T-helper 2 cell treated with Interferon-gamma antibody and Interleukin-4, amounts not matched to agents 5 μg/mL and 100 μg/mL, for 36 hours (primary cell): ENCODE data around the gene OPA1.

ENCODE experiments used
- DNase-seq: peaks from one replicate; pipeline ENCODE4 v3.0.0; 2021; ENCODE audit warnings: low spot score
- H3K27ac Mint-ChIP-seq: one replicate; pipeline ENCODE4 v1.8.0; 2021; ENCODE audit warnings: mild to moderate bottlenecking, mixed read lengths
- H3K27me3 Mint-ChIP-seq: one replicate; pipeline ENCODE4 v1.8.0; 2021; ENCODE audit warnings: low read depth, mixed read lengths
- H3K36me3 Mint-ChIP-seq: one replicate; pipeline ENCODE4 v1.8.0; 2021; ENCODE audit warnings: low read depth, mixed read lengths
- H3K4me1 Mint-ChIP-seq: one replicate; pipeline ENCODE4 v1.8.0; 2021; ENCODE audit warnings: low read depth, mixed read lengths
- H3K4me3 Mint-ChIP-seq: one replicate; pipeline ENCODE4 v1.8.0; 2022; ENCODE audit warnings: mild to moderate bottlenecking, moderate library complexity, mixed read lengths
- H3K9me3 Mint-ChIP-seq: one replicate; pipeline ENCODE4 v1.8.0; 2021; ENCODE audit warnings: mixed read lengths

OPA1 gene

GRCh38 chr3:193641440-193641775 is 48.4 kb downstream of the OPA1 start:
- Mint-ChIP-seq H3K36me3 (peaks cover 21% of the 10 kb centered on the region), H3K9me3 (no peaks in the 10 kb centered on the region), H3K4me3 (no peak overlapping the region), H3K4me1 (no peaks in the 10 kb centered on the region), H3K27me3 (no peaks in the 10 kb centered on the region), H3K27ac (no peak overlapping the region)
- no peak for DNase-seq

- Mint-ChIP-seq H3K9me3 (no peaks in the 10 kb centered on the region), H3K27me3 (no peaks in the 10 kb centered on the region), H3K27ac (no peak overlapping the region), H3K4me1 (peaks cover 2% of the 10 kb centered on the region), H3K4me3 (no peak overlapping the region), H3K36me3 (peaks cover 30% of the 10 kb centered on the region)
- no peak for DNase-seq
Observed at GRCh38 chr3:193645806-193646205, 52.8 kb downstream of the OPA1 start.

- no peak overlapping the region for H3K4me3 Mint-ChIP-seq
- H3K9me3 Mint-ChIP-seq, result no peaks in the 10 kb centered on the region
- H3K36me3 Mint-ChIP-seq, result peaks cover 28% of the 10 kb centered on the region
- DNase-seq, result no peak
- no peaks in the 10 kb centered on the region for H3K27me3 Mint-ChIP-seq
- no peak overlapping the region for H3K27ac Mint-ChIP-seq
- H3K4me1 Mint-ChIP-seq, result peaks cover 2% of the 10 kb centered on the region
Observed at GRCh38 chr3:193648542-193649076, 55.6 kb downstream of the OPA1 start.

- no peak for DNase-seq
- peaks cover 28% of the 10 kb centered on the region for H3K36me3 Mint-ChIP-seq
- H3K27me3 Mint-ChIP-seq, result no peaks in the 10 kb centered on the region
- H3K9me3 Mint-ChIP-seq, result no peaks in the 10 kb centered on the region
- H3K4me1 Mint-ChIP-seq, result peaks cover 2% of the 10 kb centered on the region
- no peak overlapping the region for H3K4me3 Mint-ChIP-seq
- no peak overlapping the region for H3K27ac Mint-ChIP-seq
Observed at GRCh38 chr3:193650585-193650984, 57.6 kb downstream of the OPA1 start.

- Mint-ChIP-seq H3K27ac (no peak overlapping the region), H3K4me3 (no peak overlapping the region), H3K36me3 (peaks cover 22% of the 10 kb centered on the region), H3K27me3 (no peaks in the 10 kb centered on the region), H3K4me1 (no peaks in the 10 kb centered on the region), H3K9me3 (no peaks in the 10 kb centered on the region)
- DNase-seq, result no peak
Observed at GRCh38 chr3:193655831-193656433, 62.9 kb downstream of the OPA1 start.

- H3K9me3 Mint-ChIP-seq, result no peaks in the 10 kb centered on the region
Observed at GRCh38 chr3:193656445-193656844, 63.4 kb downstream of the OPA1 start.

GRCh38 chr3:193656878-193657282 is 63.9 kb downstream of the OPA1 start:
- no peaks in the 10 kb centered on the region for H3K4me1 Mint-ChIP-seq
- H3K27ac Mint-ChIP-seq, result no peak overlapping the region
- no peak overlapping the region for H3K4me3 Mint-ChIP-seq
- no peaks in the 10 kb centered on the region for H3K9me3 Mint-ChIP-seq
- H3K36me3 Mint-ChIP-seq, result peaks cover 26% of the 10 kb centered on the region
- no peaks in the 10 kb centered on the region for H3K27me3 Mint-ChIP-seq
- no peak for DNase-seq

More at GRCh38 chr3:193656445-193656844, 63.4 kb downstream of the OPA1 start:
- DNase-seq, result no peak
- Mint-ChIP-seq H3K27me3 (no peaks in the 10 kb centered on the region), H3K36me3 (peaks cover 24% of the 10 kb centered on the region), H3K4me1 (no peaks in the 10 kb centered on the region), H3K4me3 (no peak overlapping the region), H3K27ac (no peak overlapping the region)

GRCh38 chr3:193660171-193660570 is 67.2 kb downstream of the OPA1 start:
- Mint-ChIP-seq H3K27ac (no peak overlapping the region), H3K27me3 (no peaks in the 10 kb centered on the region), H3K4me1 (no peaks in the 10 kb centered on the region), H3K4me3 (no peak overlapping the region), H3K36me3 (peaks cover 27% of the 10 kb centered on the region), H3K9me3 (no peaks in the 10 kb centered on the region)
- DNase-seq, result no peak

GRCh38 chr3:193660698-193661411 is 67.8 kb downstream of the OPA1 start:
- Mint-ChIP-seq H3K27me3 (no peaks in the 10 kb centered on the region), H3K27ac (no peak overlapping the region), H3K9me3 (no peaks in the 10 kb centered on the region), H3K4me3 (no peak overlapping the region), H3K4me1 (no peaks in the 10 kb centered on the region), H3K36me3 (peaks cover 27% of the 10 kb centered on the region)
- no peak for DNase-seq

- Mint-ChIP-seq H3K4me3 (no peak overlapping the region), H3K9me3 (no peaks in the 10 kb centered on the region), H3K4me1 (no peaks in the 10 kb centered on the region), H3K27ac (no peak overlapping the region), H3K27me3 (no peaks in the 10 kb centered on the region), H3K36me3 (peaks cover 27% of the 10 kb centered on the region)
- no peak for DNase-seq
Observed at GRCh38 chr3:193662757-193663322, 69.8 kb downstream of the OPA1 start.

GRCh38 chr3:193665370-193665989 is 72.5 kb downstream of the OPA1 start:
- no peaks in the 10 kb centered on the region for H3K4me1 Mint-ChIP-seq
- peaks cover 37% of the 10 kb centered on the region for H3K36me3 Mint-ChIP-seq
- no peaks in the 10 kb centered on the region for H3K9me3 Mint-ChIP-seq
- no peak overlapping the region for H3K27ac Mint-ChIP-seq
- no peak for DNase-seq
- no peaks in the 10 kb centered on the region for H3K27me3 Mint-ChIP-seq
- H3K4me3 Mint-ChIP-seq, result no peak overlapping the region

- H3K4me1 Mint-ChIP-seq, result no peaks in the 10 kb centered on the region
- no peak for DNase-seq
- no peaks in the 10 kb centered on the region for H3K9me3 Mint-ChIP-seq
- peaks cover 24% of the 10 kb centered on the region for H3K36me3 Mint-ChIP-seq
- no peaks in the 10 kb centered on the region for H3K27me3 Mint-ChIP-seq
- H3K4me3 Mint-ChIP-seq, result no peak overlapping the region
- no peak overlapping the region for H3K27ac Mint-ChIP-seq
Observed at GRCh38 chr3:193673845-193674244, 80.8 kb downstream of the OPA1 start.

GRCh38 chr3:193674714-193675113 is 81.7 kb downstream of the OPA1 start:
- H3K4me1 Mint-ChIP-seq, result no peaks in the 10 kb centered on the region
- H3K27me3 Mint-ChIP-seq, result no peaks in the 10 kb centered on the region
- no peak overlapping the region for H3K27ac Mint-ChIP-seq
- no peaks in the 10 kb centered on the region for H3K9me3 Mint-ChIP-seq
- H3K4me3 Mint-ChIP-seq, result no peak overlapping the region
- DNase-seq, result no peak
- H3K36me3 Mint-ChIP-seq, result peaks cover 22% of the 10 kb centered on the region

- Mint-ChIP-seq H3K27ac (no peak overlapping the region), H3K4me1 (no peaks in the 10 kb centered on the region), H3K36me3 (peaks cover 17% of the 10 kb centered on the region), H3K27me3 (no peaks in the 10 kb centered on the region), H3K4me3 (no peak overlapping the region), H3K9me3 (no peaks in the 10 kb centered on the region)
- DNase-seq, result no peak
Observed at GRCh38 chr3:193677734-193678133, 84.7 kb downstream of the OPA1 start.
